Liver (tissue), 2 donors: ENCODE results near the gene GNG8.

Source experiments
- TF ChIP-seq, protein P1 (sequence below): fragments of 150-350 bp; IDR thresholded peaks from 2 replicates; pipeline ENCODE4 v1.5.1; 2017; ENCODE audit warnings: improper control_type of control experiment, low read depth, low read length; ENCODE audit not compliant: missing input control
- TF ChIP-seq, protein P2 (sequence below): IDR thresholded peaks from 2 replicates; pipeline ENCODE4 v1.6.1; 2016; ENCODE audit warnings: antibody characterized with exemption, mild to moderate bottlenecking
- donor health status: healthy.

DNA sequence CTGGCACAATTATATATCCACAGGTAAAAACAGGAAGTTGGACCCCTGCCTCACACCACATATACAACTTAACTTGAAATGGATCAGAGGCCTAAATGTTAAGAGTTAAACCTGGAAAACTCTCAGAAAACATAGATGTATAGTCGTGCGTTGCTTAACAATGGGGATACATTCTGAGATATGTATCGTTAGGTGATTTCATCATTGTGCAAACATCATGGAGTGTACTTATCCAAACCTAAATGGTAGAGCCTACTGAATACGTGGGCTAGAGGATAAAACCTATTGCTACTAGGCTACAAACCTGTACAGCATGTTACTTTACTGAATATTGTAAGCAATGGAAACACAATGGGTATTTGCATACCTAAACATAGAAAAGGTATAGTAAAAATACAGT is 49.7 kb downstream of the GNG8 start:
- TF ChIP-seq, protein P1, sequence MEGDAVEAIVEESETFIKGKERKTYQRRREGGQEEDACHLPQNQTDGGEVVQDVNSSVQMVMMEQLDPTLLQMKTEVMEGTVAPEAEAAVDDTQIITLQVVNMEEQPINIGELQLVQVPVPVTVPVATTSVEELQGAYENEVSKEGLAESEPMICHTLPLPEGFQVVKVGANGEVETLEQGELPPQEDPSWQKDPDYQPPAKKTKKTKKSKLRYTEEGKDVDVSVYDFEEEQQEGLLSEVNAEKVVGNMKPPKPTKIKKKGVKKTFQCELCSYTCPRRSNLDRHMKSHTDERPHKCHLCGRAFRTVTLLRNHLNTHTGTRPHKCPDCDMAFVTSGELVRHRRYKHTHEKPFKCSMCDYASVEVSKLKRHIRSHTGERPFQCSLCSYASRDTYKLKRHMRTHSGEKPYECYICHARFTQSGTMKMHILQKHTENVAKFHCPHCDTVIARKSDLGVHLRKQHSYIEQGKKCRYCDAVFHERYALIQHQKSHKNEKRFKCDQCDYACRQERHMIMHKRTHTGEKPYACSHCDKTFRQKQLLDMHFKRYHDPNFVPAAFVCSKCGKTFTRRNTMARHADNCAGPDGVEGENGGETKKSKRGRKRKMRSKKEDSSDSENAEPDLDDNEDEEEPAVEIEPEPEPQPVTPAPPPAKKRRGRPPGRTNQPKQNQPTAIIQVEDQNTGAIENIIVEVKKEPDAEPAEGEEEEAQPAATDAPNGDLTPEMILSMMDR = no peak
- TF ChIP-seq, protein P2, sequence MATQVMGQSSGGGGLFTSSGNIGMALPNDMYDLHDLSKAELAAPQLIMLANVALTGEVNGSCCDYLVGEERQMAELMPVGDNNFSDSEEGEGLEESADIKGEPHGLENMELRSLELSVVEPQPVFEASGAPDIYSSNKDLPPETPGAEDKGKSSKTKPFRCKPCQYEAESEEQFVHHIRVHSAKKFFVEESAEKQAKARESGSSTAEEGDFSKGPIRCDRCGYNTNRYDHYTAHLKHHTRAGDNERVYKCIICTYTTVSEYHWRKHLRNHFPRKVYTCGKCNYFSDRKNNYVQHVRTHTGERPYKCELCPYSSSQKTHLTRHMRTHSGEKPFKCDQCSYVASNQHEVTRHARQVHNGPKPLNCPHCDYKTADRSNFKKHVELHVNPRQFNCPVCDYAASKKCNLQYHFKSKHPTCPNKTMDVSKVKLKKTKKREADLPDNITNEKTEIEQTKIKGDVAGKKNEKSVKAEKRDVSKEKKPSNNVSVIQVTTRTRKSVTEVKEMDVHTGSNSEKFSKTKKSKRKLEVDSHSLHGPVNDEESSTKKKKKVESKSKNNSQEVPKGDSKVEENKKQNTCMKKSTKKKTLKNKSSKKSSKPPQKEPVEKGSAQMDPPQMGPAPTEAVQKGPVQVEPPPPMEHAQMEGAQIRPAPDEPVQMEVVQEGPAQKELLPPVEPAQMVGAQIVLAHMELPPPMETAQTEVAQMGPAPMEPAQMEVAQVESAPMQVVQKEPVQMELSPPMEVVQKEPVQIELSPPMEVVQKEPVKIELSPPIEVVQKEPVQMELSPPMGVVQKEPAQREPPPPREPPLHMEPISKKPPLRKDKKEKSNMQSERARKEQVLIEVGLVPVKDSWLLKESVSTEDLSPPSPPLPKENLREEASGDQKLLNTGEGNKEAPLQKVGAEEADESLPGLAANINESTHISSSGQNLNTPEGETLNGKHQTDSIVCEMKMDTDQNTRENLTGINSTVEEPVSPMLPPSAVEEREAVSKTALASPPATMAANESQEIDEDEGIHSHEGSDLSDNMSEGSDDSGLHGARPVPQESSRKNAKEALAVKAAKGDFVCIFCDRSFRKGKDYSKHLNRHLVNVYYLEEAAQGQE = no peak
